ENCODE results near the gene PRKAG1.

Gene PRKAG1

GRCh38 chr12:49040364-49040855 lies 21.8 kb upstream of the PRKAG1 start:
- TF ChIP-seq CTCF (IDR thresholded peaks at IDR 0.05; ENCODE audit: low read depth, low read length) = no peak
- no peak overlapping the region for H3K4me3 ChIP-seq (ENCODE audit: low read depth, low read length)

GRCh38 chr12:49039421-49040363 lies 21.1 kb upstream of the PRKAG1 start:
- H3K4me3 ChIP-seq (ENCODE audit: low read depth, low read length) = no peak overlapping the region
- no peak for TF ChIP-seq CTCF (IDR thresholded peaks at IDR 0.05; ENCODE audit: low read depth, low read length)

- TF ChIP-seq CTCF (IDR thresholded peaks at IDR 0.05; ENCODE audit: low read depth, low read length) = no peak
- H3K4me3 ChIP-seq (ENCODE audit: low read depth, low read length) = no peak overlapping the region
Measured at GRCh38 chr12:49038291-49038955, 19.8 kb upstream of the PRKAG1 start.

- TF ChIP-seq CTCF (IDR thresholded peaks at IDR 0.05; ENCODE audit: low read depth, low read length) = no peak
- no peak overlapping the region for H3K4me3 ChIP-seq (ENCODE audit: low read depth, low read length)
Measured at GRCh38 chr12:49037947-49038237, 19.3 kb upstream of the PRKAG1 start.

- no peak for TF ChIP-seq CTCF (IDR thresholded peaks at IDR 0.05; ENCODE audit: low read depth, low read length)
Measured at GRCh38 chr12:49037111-49037946, 18.8 kb upstream of the PRKAG1 start.

GRCh38 chr12:49036029-49036428 lies 17.5 kb upstream of the PRKAG1 start:
- H3K4me3 ChIP-seq (ENCODE audit: low read depth, low read length) = no peak overlapping the region
- TF ChIP-seq CTCF (IDR thresholded peaks at IDR 0.05; ENCODE audit: low read depth, low read length) = no peak

More at GRCh38 chr12:49037111-49037946, 18.8 kb upstream of the PRKAG1 start:
- H3K4me3 ChIP-seq (ENCODE audit: low read depth, low read length) = no peak overlapping the region

Data from WI38 (cell line).